Measurements from ENCODE around the gene HSD17B1.
"Not testable (repeated sequence)": the region's sequence is repeated elsewhere in the genome, so short reads cannot be mapped to it uniquely, and the experiment has no call there.

The HSD17B1 gene

GRCh38 chr17:42553161-42553818 lies 567 bp downstream of the HSD17B1 start:
- H3K9me3 ChIP-seq (ENCODE audit: control insufficient read depth, low read length): no peaks in the 10 kb centered on the region
- H3K9ac ChIP-seq (ENCODE audit: low read length): peak overlapping the region; percentile 90
- no peaks in the 10 kb centered on the region for H3K36me3 ChIP-seq (ENCODE audit: control insufficient read depth, insufficient read depth, low read length, severe bottlenecking)
- H3K27me3 ChIP-seq (replicated peaks; ENCODE audit: control insufficient read depth, insufficient read depth, low read length): no peaks in the 10 kb centered on the region
- peaks cover 16% of the 10 kb centered on the region for H3K4me1 ChIP-seq (ENCODE audit: control insufficient read depth, insufficient read depth, low read length)
- peak overlapping the region; percentile 88 for H3K4me3 ChIP-seq (ENCODE audit: low read length)
- DNase-seq (ENCODE audit: low read depth): no peak

GRCh38 chr17:42553866-42554249 lies 1.1 kb downstream of the HSD17B1 start:
- Histone ChIP-seq H3K4me1 (ENCODE audit: control insufficient read depth, insufficient read depth, low read length) (peaks cover 16% of the 10 kb centered on the region), H3K9me3 (ENCODE audit: control insufficient read depth, low read length) (no peaks in the 10 kb centered on the region), H3K36me3 (ENCODE audit: control insufficient read depth, insufficient read depth, low read length, severe bottlenecking) (no peaks in the 10 kb centered on the region), H3K4me3 (ENCODE audit: low read length) (peak overlapping the region; percentile 88), H3K9ac (ENCODE audit: low read length) (peak overlapping the region; percentile 90), H3K27me3 (replicated peaks; ENCODE audit: control insufficient read depth, insufficient read depth, low read length) (no peaks in the 10 kb centered on the region)
- DNase-seq (ENCODE audit: low read depth): no peak

GRCh38 chr17:42554250-42555121 lies 1.8 kb downstream of the HSD17B1 start:
- Histone ChIP-seq H3K9ac (ENCODE audit: low read length) (peak overlapping the region; percentile 90), H3K4me1 (ENCODE audit: control insufficient read depth, insufficient read depth, low read length) (peaks cover 16% of the 10 kb centered on the region), H3K4me3 (ENCODE audit: low read length) (peak overlapping the region; percentile 88), H3K36me3 (ENCODE audit: control insufficient read depth, insufficient read depth, low read length, severe bottlenecking) (no peaks in the 10 kb centered on the region), H3K9me3 (ENCODE audit: control insufficient read depth, low read length) (no peaks in the 10 kb centered on the region), H3K27me3 (replicated peaks; ENCODE audit: control insufficient read depth, insufficient read depth, low read length) (no peaks in the 10 kb centered on the region)
- peak; percentile 91 for DNase-seq (ENCODE audit: low read depth)

- Histone ChIP-seq H3K9ac (ENCODE audit: low read length) (peak overlapping the region; percentile 90), H3K4me1 (ENCODE audit: control insufficient read depth, insufficient read depth, low read length) (peaks cover 17% of the 10 kb centered on the region), H3K27me3 (replicated peaks; ENCODE audit: control insufficient read depth, insufficient read depth, low read length) (no peaks in the 10 kb centered on the region), H3K4me3 (ENCODE audit: low read length) (peak overlapping the region; percentile 88), H3K36me3 (ENCODE audit: control insufficient read depth, insufficient read depth, low read length, severe bottlenecking) (no peaks in the 10 kb centered on the region), H3K9me3 (ENCODE audit: control insufficient read depth, low read length) (no peaks in the 10 kb centered on the region)
- no peak for DNase-seq (ENCODE audit: low read depth)
Measured at GRCh38 chr17:42555122-42555622, 2.4 kb downstream of the HSD17B1 start.

GRCh38 chr17:42555961-42556617 lies 3.4 kb downstream of the HSD17B1 start:
- H3K9ac ChIP-seq (ENCODE audit: low read length); H3K9me3 ChIP-seq (ENCODE audit: control insufficient read depth, low read length); H3K27me3 ChIP-seq (replicated peaks; ENCODE audit: control insufficient read depth, insufficient read depth, low read length); H3K4me3 ChIP-seq (ENCODE audit: low read length); DNase-seq (ENCODE audit: low read depth); H3K36me3 ChIP-seq (ENCODE audit: control insufficient read depth, insufficient read depth, low read length, severe bottlenecking): not testable (repeated sequence)
- peaks cover 23% of the 10 kb centered on the region for H3K4me1 ChIP-seq (ENCODE audit: control insufficient read depth, insufficient read depth, low read length)

- H3K4me1 ChIP-seq (ENCODE audit: control insufficient read depth, insufficient read depth, low read length): peaks cover 31% of the 10 kb centered on the region
- no peak overlapping the region for H3K9ac ChIP-seq (ENCODE audit: low read length)
- H3K4me3 ChIP-seq (ENCODE audit: low read length): no peak overlapping the region
- DNase-seq (ENCODE audit: low read depth): no peak
- no peaks in the 10 kb centered on the region for H3K27me3 ChIP-seq (replicated peaks; ENCODE audit: control insufficient read depth, insufficient read depth, low read length)
- H3K36me3 ChIP-seq (ENCODE audit: control insufficient read depth, insufficient read depth, low read length, severe bottlenecking): no peaks in the 10 kb centered on the region
- no peaks in the 10 kb centered on the region for H3K9me3 ChIP-seq (ENCODE audit: control insufficient read depth, low read length)
Measured at GRCh38 chr17:42559075-42559474, 6.4 kb downstream of the HSD17B1 start.

- H3K36me3 ChIP-seq (ENCODE audit: control insufficient read depth, insufficient read depth, low read length, severe bottlenecking): peaks cover 12% of the 10 kb centered on the region
- no peaks in the 10 kb centered on the region for H3K27me3 ChIP-seq (replicated peaks; ENCODE audit: control insufficient read depth, insufficient read depth, low read length)
- H3K4me3 ChIP-seq (ENCODE audit: low read length): no peak overlapping the region
- no peaks in the 10 kb centered on the region for H3K9me3 ChIP-seq (ENCODE audit: control insufficient read depth, low read length)
- no peak for DNase-seq (ENCODE audit: low read depth)
- peak overlapping the region; percentile 27 for H3K9ac ChIP-seq (ENCODE audit: low read length)
- peaks cover 29% of the 10 kb centered on the region for H3K4me1 ChIP-seq (ENCODE audit: control insufficient read depth, insufficient read depth, low read length)
Measured at GRCh38 chr17:42560246-42560645, 7.5 kb downstream of the HSD17B1 start.

- peak within 1 kb of the TSS; percentile 95 for H3K9ac ChIP-seq (ENCODE audit: low read length)
- peak within 1 kb of the TSS; percentile 90 for H3K4me3 ChIP-seq (ENCODE audit: low read length)
- no peaks in the 10 kb centered on the region for H3K9me3 ChIP-seq (ENCODE audit: control insufficient read depth, low read length)
- H3K27me3 ChIP-seq (replicated peaks; ENCODE audit: control insufficient read depth, insufficient read depth, low read length): no peaks in the 10 kb centered on the region
- DNase-seq (ENCODE audit: low read depth): peak; percentile 99
- H3K4me1 ChIP-seq (ENCODE audit: control insufficient read depth, insufficient read depth, low read length): peaks cover 37% of the 10 kb centered on the region
- peaks cover 24% of the 10 kb centered on the region for H3K36me3 ChIP-seq (ENCODE audit: control insufficient read depth, insufficient read depth, low read length, severe bottlenecking)
Measured at GRCh38 chr17:42561897-42562387, 9.2 kb downstream of the HSD17B1 start, which contains the start of gene COASY. Gene COASY (plus strand): TSS chr17:42562148. CDS start chr17:42562623, 475 bp downstream.

- peaks cover 37% of the 10 kb centered on the region for H3K4me1 ChIP-seq (ENCODE audit: control insufficient read depth, insufficient read depth, low read length)
- DNase-seq (ENCODE audit: low read depth): peak; percentile 56
- H3K4me3 ChIP-seq (ENCODE audit: low read length): peak overlapping the region; percentile 90
- no peaks in the 10 kb centered on the region for H3K27me3 ChIP-seq (replicated peaks; ENCODE audit: control insufficient read depth, insufficient read depth, low read length)
- no peaks in the 10 kb centered on the region for H3K9me3 ChIP-seq (ENCODE audit: control insufficient read depth, low read length)
- peaks cover 24% of the 10 kb centered on the region for H3K36me3 ChIP-seq (ENCODE audit: control insufficient read depth, insufficient read depth, low read length, severe bottlenecking)
- peak overlapping the region; percentile 95 for H3K9ac ChIP-seq (ENCODE audit: low read length)
Measured at GRCh38 chr17:42562388-42563142, 9.8 kb downstream of the HSD17B1 start.

- no peak for DNase-seq (ENCODE audit: low read depth)
- H3K9me3 ChIP-seq (ENCODE audit: control insufficient read depth, low read length): no peaks in the 10 kb centered on the region
- H3K9ac ChIP-seq (ENCODE audit: low read length): peak overlapping the region; percentile 95
- H3K36me3 ChIP-seq (ENCODE audit: control insufficient read depth, insufficient read depth, low read length, severe bottlenecking): peaks cover 24% of the 10 kb centered on the region
- no peaks in the 10 kb centered on the region for H3K27me3 ChIP-seq (replicated peaks; ENCODE audit: control insufficient read depth, insufficient read depth, low read length)
- H3K4me3 ChIP-seq (ENCODE audit: low read length): peak overlapping the region; percentile 90
- H3K4me1 ChIP-seq (ENCODE audit: control insufficient read depth, insufficient read depth, low read length): peaks cover 37% of the 10 kb centered on the region
Measured at GRCh38 chr17:42563143-42563509, 10.4 kb downstream of the HSD17B1 start.

All from adipocyte (in vitro differentiated cells).